ENCODE measurements around the gene BCOR.

BCOR gene

GRCh38 chrX:40016749-40017148, 81.0 kb downstream of the BCOR start:
- Histone ChIP-seq H3K27ac (ENCODE audit: low read depth, low read length, poor library complexity, severe bottlenecking) (no peak overlapping the region), H3K36me3 (ENCODE audit: insufficient read depth, low read length) (no peaks in the 10 kb centered on the region; the same call in 1 of the 2 replicates), H3K4me1 (ENCODE audit: insufficient read depth, low read length, severe bottlenecking) (peaks cover 14% of the 10 kb centered on the region), H3K79me2 (ENCODE audit: insufficient read depth, low read length) (no peaks in the 10 kb centered on the region), H3F3A (ENCODE audit: insufficient read depth, low read length) (no peaks in the 10 kb centered on the region), H3K27me3 (ENCODE audit: insufficient read depth, low read length) (no peaks in the 10 kb centered on the region), H3K9me3 (ENCODE audit: low read length) (no peaks in the 10 kb centered on the region), H2AFZ (ENCODE audit: low read length) (no peak overlapping the region), H4K20me1 (ENCODE audit: insufficient read depth, low read length) (no peaks in the 10 kb centered on the region), H3K4me2 (ENCODE audit: low read length) (no peak overlapping the region), H3K4me3 (ENCODE audit: low read depth, low read length, poor library complexity, severe bottlenecking) (no peak overlapping the region), H3K9ac (ENCODE audit: low read length) (no peak overlapping the region), H3K9me2 (ENCODE audit: low read depth, low read length) (no peaks in the 10 kb centered on the region)
- TF ChIP-seq, protein P1, sequence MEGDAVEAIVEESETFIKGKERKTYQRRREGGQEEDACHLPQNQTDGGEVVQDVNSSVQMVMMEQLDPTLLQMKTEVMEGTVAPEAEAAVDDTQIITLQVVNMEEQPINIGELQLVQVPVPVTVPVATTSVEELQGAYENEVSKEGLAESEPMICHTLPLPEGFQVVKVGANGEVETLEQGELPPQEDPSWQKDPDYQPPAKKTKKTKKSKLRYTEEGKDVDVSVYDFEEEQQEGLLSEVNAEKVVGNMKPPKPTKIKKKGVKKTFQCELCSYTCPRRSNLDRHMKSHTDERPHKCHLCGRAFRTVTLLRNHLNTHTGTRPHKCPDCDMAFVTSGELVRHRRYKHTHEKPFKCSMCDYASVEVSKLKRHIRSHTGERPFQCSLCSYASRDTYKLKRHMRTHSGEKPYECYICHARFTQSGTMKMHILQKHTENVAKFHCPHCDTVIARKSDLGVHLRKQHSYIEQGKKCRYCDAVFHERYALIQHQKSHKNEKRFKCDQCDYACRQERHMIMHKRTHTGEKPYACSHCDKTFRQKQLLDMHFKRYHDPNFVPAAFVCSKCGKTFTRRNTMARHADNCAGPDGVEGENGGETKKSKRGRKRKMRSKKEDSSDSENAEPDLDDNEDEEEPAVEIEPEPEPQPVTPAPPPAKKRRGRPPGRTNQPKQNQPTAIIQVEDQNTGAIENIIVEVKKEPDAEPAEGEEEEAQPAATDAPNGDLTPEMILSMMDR (IDR thresholded peaks at IDR 0.05; ENCODE audit: low read length): no peak
- no peak for TF ChIP-seq EZH2 (IDR thresholded peaks at IDR 0.05; ENCODE audit: borderline replicate concordance, low read length)

GRCh38 chrX:40015693-40016092, 82.1 kb downstream of the BCOR start:
- Histone ChIP-seq H3K4me2 (ENCODE audit: low read length) (no peak overlapping the region), H3K4me3 (ENCODE audit: low read depth, low read length, poor library complexity, severe bottlenecking) (no peak overlapping the region), H3K4me1 (ENCODE audit: insufficient read depth, low read length, severe bottlenecking) (peaks cover 14% of the 10 kb centered on the region), H3K27ac (ENCODE audit: low read depth, low read length, poor library complexity, severe bottlenecking) (no peak overlapping the region), H3K9ac (ENCODE audit: low read length) (no peak overlapping the region), H3K79me2 (ENCODE audit: insufficient read depth, low read length) (no peaks in the 10 kb centered on the region), H2AFZ (ENCODE audit: low read length) (no peak overlapping the region), H3K27me3 (ENCODE audit: insufficient read depth, low read length) (no peaks in the 10 kb centered on the region), H3K9me2 (ENCODE audit: low read depth, low read length) (no peaks in the 10 kb centered on the region), H3K9me3 (ENCODE audit: low read length) (no peaks in the 10 kb centered on the region), H3F3A (ENCODE audit: insufficient read depth, low read length) (peaks cover 3% of the 10 kb centered on the region; the same call in 1 of the 2 replicates), H3K36me3 (ENCODE audit: insufficient read depth, low read length) (no peaks in the 10 kb centered on the region), H4K20me1 (ENCODE audit: insufficient read depth, low read length) (no peaks in the 10 kb centered on the region)
- TF ChIP-seq EZH2 (IDR thresholded peaks at IDR 0.05; ENCODE audit: borderline replicate concordance, low read length): no peak

DNA sequence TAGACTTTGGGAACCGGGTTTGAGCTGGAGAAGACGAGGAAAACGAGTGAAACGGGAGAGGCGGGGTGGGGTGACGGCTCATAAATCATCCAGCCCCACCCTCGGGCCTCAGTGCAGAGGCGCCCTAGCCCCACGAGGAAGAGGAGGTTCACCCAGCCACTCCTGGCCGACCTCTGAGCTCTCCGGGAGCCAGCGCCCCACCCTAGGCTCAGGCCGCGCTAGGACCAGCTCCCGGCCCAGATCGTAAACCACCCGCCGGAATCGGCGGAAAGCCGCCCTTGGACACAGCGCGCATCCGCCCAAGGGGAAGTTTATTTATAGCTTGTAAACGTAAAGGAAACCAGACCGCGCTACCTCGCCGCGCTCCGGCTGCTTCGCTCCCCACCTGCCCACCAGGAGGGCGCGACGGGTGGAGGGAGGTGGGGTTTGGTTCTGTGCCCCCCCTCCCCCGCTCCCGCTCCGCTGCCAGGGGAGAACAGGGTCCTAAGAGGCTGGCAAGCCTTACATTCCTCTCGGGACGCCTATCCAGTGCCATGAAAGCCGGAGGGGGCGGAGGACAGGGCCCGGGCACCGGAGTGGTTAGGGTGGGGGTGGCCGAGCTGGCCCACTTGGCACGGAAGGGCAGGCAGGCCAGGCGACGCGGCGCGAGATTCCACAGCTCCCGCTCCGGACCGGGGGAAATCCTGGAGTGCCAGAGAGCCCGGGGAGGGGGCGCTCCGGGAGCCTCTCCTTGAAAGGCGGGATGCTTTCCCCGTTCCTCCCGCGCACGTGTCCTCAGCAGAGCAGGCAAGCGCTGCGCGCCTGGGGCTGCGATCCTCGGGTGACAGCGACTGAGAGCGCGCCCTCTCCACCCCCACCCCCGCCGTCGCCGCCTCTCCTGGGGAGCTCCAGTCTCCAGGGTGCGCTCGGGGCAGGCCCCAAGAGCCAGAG, 84.2 kb downstream of the BCOR start:
- TF ChIP-seq, protein P1 (IDR thresholded peaks at IDR 0.05; ENCODE audit: low read length): no peak
- TF ChIP-seq EZH2 (IDR thresholded peaks at IDR 0.05; ENCODE audit: borderline replicate concordance, low read length): no peak
- peak overlapping the region; percentile 73 for H3K4me3 ChIP-seq (ENCODE audit: low read depth, low read length, poor library complexity, severe bottlenecking)
- H4K20me1 ChIP-seq (ENCODE audit: insufficient read depth, low read length): no peaks in the 10 kb centered on the region
- no peaks in the 10 kb centered on the region for H3K36me3 ChIP-seq (ENCODE audit: insufficient read depth, low read length)
- peak overlapping the region; percentile 79 for H3K9ac ChIP-seq (ENCODE audit: low read length)
- H3K9me3 ChIP-seq (ENCODE audit: low read length): no peaks in the 10 kb centered on the region
- peaks cover 14% of the 10 kb centered on the region for H3K4me1 ChIP-seq (ENCODE audit: insufficient read depth, low read length, severe bottlenecking)
- peaks cover 3% of the 10 kb centered on the region; the same call in 1 of the 2 replicates for H3F3A ChIP-seq (ENCODE audit: insufficient read depth, low read length)
- no peak overlapping the region for H2AFZ ChIP-seq (ENCODE audit: low read length)
- H3K4me2 ChIP-seq (ENCODE audit: low read length): peak overlapping the region; percentile 90
- peak overlapping the region; percentile 43 for H3K27ac ChIP-seq (ENCODE audit: low read depth, low read length, poor library complexity, severe bottlenecking)
- H3K79me2 ChIP-seq (ENCODE audit: insufficient read depth, low read length): no peaks in the 10 kb centered on the region
- no peaks in the 10 kb centered on the region for H3K27me3 ChIP-seq (ENCODE audit: insufficient read depth, low read length)
- no peaks in the 10 kb centered on the region for H3K9me2 ChIP-seq (ENCODE audit: low read depth, low read length)

Measured in OCI-LY1 (cell line).